OCI-LY7 (cell line): ENCODE measurements around the gene DGKQ.

Experiments used
- CTCF ChIP-seq: fragments of 200-600 bp; sonication (generic); conservative IDR thresholded peaks from 2 replicates; pipeline ENCODE4 v1.5.1; 2014; ENCODE audit warnings: mild to moderate bottlenecking, antibody characterized with exemption, low read length, moderate library complexity, mixed read lengths
- EZH2phosphoT487 ChIP-seq: fragments of 200-600 bp; sonication (generic); IDR thresholded peaks from 2 replicates; pipeline ENCODE4 v1.6.1; 2018; ENCODE audit warnings: low read depth, borderline replicate concordance, mild to moderate bottlenecking, mixed run types, antibody characterized with exemption, low read length, moderate library complexity, mixed read lengths

GRCh38 chr4:1006856-1007255, 33.5 kb upstream of the DGKQ start:
- TF ChIP-seq CTCF (no peak), EZH2phosphoT487 (no peak)
